ENCODE results near the gene PIK3R1.

DNA sequence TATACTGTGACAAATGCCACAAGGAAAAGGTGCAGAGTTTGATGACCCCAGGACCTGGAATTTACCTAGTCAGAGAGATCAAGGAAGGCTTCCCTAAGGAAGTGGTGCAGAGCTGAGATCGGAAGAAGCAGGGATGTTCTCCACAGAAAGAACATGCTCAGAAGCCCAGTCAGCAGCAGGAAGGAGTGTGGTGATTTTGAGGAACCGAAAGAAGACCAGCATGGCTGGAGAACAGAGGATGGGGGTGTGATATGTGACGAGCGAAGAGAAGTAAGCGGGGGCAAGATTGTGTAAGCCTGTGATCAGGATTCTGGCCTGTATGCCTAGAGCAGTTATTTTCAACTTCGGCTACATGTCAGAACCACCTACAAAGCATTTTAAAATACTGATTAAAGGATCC is 18.7 kb upstream of the PIK3R1 start:
- TF ChIP-seq, protein P1, sequence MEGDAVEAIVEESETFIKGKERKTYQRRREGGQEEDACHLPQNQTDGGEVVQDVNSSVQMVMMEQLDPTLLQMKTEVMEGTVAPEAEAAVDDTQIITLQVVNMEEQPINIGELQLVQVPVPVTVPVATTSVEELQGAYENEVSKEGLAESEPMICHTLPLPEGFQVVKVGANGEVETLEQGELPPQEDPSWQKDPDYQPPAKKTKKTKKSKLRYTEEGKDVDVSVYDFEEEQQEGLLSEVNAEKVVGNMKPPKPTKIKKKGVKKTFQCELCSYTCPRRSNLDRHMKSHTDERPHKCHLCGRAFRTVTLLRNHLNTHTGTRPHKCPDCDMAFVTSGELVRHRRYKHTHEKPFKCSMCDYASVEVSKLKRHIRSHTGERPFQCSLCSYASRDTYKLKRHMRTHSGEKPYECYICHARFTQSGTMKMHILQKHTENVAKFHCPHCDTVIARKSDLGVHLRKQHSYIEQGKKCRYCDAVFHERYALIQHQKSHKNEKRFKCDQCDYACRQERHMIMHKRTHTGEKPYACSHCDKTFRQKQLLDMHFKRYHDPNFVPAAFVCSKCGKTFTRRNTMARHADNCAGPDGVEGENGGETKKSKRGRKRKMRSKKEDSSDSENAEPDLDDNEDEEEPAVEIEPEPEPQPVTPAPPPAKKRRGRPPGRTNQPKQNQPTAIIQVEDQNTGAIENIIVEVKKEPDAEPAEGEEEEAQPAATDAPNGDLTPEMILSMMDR (IDR thresholded peaks at IDR 0.05) = no peak
- TF ChIP-seq POLR2A (IDR thresholded peaks at IDR 0.05) = no peak

Measured in prostate gland (tissue), 2 donors.